Fibroblast of peridontal ligament (primary cell): Measurements from ENCODE around the gene FAM53A.

Source experiments
- DNase-seq: peaks from one replicate; pipeline ENCODE4 v3.0.0-alpha.2; 2010; ENCODE audit errors: extremely low read depth

The FAM53A gene, protein sequence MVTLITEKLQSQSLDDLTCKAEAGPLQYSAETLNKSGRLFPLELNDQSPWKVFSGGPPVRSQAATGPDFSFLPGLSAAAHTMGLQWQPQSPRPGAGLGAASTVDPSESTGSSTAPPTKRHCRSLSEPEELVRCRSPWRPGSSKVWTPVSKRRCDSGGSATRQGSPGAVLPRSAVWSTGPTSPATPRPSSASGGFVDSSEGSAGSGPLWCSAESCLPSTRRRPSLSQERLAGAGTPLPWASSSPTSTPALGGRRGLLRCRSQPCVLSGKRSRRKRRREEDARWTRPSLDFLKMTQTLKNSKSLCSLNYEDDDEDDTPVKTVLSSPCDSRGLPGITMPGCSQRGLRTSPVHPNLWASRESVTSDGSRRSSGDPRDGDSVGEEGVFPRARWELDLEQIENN

DNA sequence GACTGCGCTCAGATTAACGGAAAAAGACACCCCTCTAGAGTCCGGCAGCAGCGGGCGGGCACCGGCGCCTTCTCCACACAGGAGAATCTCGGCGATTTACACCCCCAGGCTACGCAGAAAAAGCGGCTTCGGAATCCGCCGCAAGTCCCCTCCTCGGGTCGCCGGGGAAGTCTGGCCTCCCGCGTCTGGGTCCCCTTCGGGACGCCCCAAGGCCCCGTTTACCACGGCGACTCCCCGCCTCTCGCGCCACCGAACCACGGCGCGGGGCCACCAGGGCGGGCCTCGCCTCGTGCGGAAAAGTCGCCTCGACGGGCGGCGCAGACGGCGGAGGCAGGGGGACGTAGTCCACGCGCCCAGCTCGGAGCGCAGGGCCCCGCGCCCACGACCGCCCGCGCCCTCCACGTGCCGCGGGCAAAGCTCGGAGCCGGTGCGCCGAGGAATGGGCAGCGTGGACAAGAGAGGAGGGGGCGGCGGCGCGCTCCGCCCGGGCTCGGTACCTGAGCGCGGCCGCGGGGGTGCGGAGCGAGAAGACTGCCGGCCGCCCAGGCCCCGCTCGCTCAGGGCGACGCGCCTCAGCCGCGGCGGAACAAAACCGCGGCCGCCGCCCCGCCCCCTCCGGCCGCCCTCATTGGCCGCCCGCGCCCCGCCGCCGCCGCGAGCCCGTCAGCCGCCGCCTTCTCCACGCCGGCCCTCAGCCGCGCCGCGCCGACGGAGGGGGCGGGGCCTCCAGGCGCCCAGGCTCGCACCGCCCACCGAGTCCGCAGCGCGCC lies at the start of gene FAM53A:
FAM53A (minus strand) TSS at position 578 of the 770 bp plus-strand sequence. CDS start 15,572 bp downstream, outside the sequence.
- peak; percentile 73 for DNase-seq

- no peak for DNase-seq
Measured at GRCh38 chr4:1732911-1733310, 48.8 kb upstream of the FAM53A start.

GRCh38 chr4:1731180-1731579 lies 47.1 kb upstream of the FAM53A start:
- no peak for DNase-seq

GRCh38 chr4:1730532-1731135 lies 46.5 kb upstream of the FAM53A start:
- DNase-seq, result no peak

DNA sequence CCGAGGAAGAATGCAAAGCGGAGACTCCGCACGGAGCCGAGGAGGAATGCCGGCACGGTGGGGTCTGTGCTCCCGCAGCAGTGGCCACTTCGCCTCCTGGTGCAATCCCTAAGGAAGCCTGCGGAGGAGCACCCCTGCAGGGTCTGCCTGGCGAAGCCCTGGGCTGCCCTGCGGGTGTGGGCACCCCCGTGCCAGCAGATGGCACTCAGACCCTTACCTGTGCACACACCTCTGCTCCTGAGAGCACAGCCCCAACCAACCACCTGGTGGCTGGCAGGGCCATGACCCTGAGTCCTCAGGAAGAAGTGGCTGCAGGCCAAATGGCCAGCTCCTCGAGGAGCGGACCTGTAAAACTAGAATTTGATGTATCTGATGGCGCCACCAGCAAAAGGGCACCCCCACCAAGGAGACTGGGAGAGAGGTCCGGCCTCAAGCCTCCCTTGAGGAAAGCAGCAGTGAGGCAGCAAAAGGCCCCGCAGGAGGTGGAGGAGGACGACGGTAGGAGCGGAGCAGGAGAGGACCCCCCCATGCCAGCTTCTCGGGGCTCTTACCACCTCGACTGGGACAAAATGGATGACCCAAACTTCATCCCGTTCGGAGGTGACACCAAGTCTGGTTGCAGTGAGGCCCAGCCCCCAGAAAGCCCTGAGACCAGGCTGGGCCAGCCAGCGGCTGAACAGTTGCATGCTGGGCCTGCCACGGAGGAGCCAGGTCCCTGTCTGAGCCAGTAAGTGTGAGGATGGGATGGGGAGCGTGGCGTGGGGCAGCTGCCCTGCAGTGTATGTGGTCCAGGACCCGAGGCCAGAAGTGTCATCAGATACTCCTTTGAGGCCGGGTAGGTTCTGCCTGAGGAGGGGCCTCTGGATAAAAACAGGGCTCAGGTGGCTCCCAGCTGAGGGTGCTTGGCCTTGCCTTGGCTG lies 44.2 kb upstream of the FAM53A start:
- no peak for DNase-seq

DNA sequence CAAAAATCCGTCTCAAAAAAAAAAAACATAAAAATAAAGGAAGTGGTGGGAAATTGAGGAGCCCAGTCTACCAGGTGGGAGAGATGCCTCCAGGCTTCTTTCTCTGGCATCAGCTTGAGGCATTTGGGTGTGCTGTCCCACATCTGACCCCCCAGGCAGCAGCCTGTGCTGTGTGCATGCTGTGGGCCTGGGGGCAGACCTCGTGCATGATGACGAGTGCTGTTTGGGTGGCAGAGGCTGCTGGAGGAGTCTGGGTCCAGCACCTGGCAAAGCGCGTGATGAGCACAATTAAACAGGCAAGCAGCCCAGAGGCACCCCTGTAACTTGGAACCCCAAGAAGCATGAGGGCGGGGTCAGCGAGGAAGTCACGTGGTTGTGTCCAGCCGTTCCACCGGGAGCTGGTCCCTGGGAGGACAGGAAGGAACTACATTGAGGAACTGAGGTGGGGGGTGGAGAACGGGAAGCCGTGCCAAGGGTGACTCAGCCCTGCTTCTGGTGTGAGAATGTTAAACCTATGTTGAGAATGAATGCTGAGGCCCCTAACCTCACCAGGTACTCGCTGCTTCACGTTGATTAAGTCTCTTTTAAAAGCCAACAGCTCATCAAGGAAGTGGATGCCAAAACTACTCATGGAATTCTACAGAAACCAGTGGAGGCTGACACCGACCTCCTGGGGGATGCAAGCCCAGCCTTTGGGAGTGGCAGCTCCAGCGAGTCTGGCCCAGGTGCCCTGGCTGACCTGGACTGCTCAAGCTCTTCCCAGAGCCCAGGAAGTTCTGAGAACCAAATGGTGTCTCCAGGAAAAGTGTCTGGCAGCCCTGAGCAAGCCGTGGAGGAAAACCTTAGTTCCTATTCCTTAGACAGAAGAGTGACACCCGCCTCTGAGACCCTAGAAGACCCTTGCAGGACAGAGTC lies 43.3 kb upstream of the FAM53A start:
- peak; percentile 21 for DNase-seq

DNA sequence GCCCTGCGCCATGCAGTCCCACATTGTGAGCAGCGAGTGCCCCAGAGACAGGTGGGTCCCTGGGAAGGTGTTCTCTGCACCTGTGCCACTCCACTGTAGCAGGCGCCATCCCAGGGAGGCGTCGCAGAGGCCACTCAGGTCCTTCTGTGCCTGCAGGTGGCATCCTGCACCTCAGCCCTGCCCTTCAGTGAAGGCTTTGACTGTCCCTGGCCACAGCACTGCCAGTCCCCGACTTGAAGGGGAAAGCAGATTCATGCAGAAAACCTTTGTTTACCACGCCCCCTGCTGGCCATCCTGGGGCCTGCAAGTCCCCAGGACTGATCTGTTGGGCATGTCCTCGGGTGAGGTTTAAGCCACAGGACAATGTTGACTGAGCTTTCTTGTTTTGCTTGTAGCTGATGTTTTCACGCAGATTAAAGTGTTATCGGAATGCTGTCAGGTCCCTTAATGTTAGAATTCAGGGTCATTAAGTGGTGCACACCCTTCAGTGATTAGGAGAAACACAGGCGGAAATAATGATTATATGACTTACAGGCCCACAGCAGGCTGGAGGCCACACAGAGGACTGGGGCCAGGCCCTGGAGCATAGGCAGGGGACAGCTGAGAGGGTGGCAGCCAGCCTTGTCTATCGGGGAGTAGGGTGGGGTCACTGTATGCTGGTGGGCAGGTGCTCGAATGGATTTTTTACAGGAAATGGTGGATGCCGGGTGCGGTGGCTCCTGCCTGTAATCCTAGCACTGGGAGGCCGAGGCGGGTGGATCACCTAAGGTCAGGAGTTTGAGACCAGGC lies 42.2 kb upstream of the FAM53A start:
- DNase-seq, result peak; percentile 84

DNA sequence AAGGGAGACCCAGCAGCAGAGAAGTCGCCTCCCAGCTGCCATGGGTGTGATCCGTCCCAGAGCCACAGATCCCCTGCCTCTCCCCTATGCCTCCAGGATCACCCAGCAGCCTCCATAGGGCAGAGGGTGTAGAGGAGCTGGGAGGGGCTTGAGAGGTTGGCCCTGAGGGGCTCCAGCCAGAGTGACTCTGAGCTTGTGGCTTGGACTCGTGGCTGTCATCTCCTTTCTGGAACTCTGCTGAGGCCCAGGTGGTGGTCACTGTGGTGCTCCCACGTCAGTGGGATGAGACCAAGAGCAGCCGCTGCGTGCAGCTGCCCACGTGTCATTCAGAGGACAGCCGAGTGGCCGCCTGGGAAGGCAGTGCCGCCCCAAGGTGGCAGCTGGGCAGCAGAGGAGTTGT lies 41.4 kb upstream of the FAM53A start:
- no peak for DNase-seq

DNA sequence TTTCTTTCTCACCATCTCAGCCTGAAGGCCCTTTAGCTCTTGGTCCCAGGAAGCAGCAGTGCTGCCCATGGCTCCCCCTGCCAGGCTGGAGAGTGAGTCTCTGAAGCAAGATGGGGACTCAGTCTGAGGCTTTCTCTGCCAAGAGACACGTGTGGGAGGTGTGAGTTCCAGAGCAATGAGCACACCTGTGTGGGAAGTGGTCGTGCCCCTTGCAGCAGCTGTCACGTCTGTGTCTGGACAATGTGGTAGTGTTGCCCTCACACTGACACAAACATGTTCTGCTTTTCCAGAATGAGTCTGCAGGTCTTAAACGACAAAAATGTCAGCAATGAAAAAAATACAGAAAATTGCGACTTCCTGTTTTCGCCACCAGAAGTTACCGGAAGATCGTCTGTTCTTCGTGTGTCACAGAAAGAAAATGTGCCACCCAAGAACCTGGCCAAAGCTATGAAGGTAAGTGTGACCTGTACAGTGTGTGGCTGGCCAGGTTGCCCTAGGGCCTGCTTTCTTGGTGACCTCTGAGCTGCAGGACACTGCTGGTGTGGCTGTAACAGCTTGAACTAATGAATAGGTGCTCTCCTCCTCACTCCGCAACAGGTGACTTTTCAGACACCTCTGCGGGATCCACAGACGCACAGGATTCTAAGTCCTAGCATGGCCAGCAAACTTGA lies 39.2 kb upstream of the FAM53A start:
- DNase-seq, result no peak

- no peak for DNase-seq
Measured at GRCh38 chr4:1722551-1723118, 38.5 kb upstream of the FAM53A start.

GRCh38 chr4:1721666-1722550 lies 37.8 kb upstream of the FAM53A start:
- no peak for DNase-seq

GRCh38 chr4:1721003-1721665 lies 37.0 kb upstream of the FAM53A start, which contains the start of the genes TACC3 and TMEM129:
TACC3 (plus strand) TSS chr4:1721521; CDS start chr4:1723422, 1,901 bp downstream.
TMEM129 (minus strand) TSS chr4:1721323; CDS start chr4:1720837, 486 bp downstream.
- DNase-seq, result peak; percentile 88

DNA sequence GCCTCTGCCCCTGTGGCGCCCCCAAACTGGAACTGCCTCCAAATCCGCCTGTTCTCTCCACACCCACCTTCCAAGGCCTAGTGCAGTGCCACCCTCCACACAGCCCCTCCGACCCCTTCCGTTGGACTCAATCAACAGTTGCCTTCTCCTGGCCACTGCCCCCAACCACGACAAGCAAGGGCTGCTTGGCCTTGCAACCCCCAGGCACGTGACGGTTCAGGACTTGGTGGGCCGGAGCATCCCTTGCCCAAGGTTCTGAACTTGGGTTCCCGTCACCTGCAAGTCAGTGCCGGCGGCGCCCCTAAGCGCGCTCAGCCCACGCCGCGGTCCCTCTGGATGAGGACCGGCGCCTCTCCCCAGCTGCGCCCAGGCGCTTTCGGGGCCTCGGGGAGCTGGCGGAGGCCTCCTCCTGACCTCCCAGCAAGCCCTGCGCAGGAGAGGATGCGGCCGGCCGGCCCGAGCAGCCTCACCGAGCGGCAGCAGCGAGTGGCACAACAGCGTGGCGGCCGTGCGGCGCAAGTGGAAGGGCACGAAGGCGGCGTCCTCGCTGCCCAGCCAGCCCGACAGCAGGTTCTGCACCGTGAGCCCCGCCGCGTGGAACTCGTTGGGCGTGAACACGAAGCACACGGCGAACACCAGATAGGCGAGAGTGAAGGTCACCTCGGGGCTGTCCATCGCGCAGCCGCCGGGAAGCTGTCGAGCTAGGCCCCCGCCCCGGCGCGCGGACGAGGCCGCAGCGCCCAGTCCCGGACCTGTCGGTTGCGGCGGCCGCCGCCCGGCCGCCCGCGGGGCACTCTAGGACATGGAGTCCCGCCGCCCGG lies 36.3 kb upstream of the FAM53A start:
- peak; percentile 18 for DNase-seq

DNA sequence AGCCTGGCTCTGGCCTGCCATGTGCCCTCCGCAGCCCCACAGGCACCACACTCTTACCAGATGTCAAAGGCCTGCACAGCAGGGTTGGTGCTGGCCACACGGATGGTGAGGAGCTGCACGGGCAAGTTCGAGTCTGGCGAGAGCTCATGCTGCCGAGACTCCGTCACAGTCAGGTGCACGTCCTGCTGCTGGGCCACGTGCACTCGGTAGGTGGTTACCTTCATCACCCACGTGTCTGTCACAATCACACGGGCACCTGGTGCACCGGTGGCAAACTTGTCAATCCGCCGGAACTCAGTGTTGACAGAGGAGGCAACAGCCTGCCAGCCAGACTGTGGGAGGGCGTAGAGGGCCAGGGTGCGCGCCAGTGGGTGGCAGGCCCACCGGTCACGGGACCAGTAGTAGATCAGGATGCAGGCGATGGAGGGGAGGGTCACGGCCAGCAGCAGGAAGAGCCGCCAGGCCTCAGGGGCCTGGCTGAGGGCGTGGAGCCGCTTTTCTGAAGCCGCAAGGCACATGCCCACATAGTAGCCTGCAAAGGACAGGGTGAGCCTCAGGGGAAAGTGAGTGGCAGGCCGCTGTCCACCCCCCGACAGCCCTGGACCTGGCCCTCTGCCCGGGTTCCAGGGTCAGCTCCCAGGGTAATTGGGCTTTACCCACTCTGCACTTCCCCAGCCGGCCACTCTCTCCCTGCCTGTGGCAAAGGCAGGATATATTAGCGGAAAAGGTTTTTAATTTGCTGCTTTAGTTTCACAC lies 34.2 kb upstream of the FAM53A start:
- DNase-seq, result no peak
